ENCODE results near the gene SHPK.
"Not testable (repeated sequence)": the region's sequence is repeated elsewhere in the genome, so short reads cannot be mapped to it uniquely, and the experiment has no call there.

SHPK gene

DNA sequence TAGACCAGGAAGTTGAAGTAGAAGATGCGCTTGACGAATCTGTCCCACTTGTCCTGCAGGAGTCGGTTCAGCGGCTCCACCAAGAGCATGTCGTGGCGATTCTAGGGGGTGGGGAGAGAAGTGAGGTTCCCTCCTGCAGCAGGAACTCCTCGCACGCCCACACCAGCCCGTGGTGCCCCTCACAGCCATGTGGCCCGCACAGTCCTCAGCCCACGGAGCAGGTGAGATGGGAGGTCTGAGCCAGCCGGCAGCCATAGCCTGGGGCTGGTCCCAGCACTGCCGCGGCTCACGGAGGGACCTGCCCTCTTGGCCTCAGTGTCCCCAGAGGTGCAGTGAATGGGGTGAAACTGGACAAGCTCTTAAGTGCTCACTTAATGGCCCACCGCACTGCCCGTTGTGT, 50.2 kb downstream of the SHPK start:
- DNase-seq, result no peak

DNA sequence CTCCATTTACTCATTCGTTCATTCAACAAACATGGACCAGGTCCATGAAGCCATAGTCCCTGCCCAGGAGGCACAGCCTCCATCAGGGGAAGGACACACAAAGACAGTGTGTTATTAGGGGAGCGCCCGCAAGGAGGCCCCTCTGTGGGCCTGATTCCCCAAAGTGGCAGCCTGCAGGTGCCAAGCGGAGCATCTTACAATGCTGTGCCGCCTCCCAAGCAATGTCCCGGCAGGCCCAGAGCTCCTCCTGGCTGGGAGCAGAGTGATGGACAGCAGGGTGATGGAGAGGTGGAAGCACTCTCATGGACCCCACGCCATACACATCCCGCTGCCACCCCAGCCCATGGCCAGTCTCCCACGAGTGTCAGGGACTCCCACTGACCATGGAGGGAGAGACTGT, 52.6 kb downstream of the SHPK start:
- no peak for DNase-seq

DNA sequence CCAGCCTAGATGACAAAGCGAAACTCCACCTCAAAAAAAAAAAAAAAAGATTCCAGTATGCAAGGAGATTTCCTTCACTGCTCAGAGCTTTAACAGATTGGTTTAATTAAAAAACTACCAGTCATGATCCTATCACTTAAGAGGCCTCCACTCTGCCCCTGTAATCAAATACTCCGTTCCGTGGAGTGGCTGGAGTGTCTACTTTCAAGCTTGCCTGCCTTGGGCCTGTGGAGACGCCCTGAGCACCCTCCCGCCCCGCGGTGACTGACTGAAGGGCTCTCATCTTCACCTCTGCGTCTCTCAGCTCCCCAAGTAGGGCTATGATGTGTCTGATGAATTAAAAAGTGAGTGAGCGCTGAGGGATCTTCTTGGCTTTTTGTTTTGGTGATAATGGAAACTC, 53.1 kb downstream of the SHPK start:
- DNase-seq, result no peak

DNA sequence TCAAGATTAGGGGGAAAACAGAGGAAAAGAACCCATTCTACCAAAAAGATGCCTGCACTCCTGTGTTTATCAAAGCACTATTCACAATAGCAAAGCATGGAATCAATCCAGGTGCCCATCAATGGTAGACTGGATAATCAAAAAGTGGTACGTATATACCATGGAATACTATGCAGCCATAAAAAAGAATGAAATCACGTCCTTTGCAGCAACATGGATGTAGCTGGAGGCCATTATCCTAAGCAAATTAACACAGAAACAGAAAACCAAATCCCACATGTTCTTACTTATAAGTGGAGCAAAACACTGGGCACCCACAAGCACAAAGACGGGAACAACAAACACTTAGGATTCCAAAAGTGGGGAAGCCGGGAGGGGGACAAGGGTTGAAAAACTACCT, 57.4 kb downstream of the SHPK start:
- DNase-seq, result not testable (repeated sequence)

DNA sequence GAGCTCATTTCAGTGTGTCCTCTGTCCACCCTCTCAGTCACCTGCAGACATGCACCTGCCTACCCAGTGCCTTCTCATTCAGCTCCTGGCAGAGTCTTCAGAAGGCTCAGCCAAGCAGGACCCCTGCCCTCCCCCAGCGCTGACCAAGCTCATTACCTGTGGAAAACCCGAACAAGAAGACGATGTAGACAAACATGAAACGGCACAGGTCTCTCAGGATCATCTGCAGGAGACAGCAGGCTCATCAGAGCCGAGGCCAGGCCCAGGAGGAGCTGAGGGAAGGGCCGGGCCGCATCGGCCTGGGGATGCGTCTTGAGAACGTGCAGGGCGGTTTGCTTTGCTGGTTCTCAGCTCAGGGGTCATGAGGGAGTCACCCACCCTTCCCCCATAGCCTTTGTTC, 59.1 kb downstream of the SHPK start:
- no peak for DNase-seq

DNA sequence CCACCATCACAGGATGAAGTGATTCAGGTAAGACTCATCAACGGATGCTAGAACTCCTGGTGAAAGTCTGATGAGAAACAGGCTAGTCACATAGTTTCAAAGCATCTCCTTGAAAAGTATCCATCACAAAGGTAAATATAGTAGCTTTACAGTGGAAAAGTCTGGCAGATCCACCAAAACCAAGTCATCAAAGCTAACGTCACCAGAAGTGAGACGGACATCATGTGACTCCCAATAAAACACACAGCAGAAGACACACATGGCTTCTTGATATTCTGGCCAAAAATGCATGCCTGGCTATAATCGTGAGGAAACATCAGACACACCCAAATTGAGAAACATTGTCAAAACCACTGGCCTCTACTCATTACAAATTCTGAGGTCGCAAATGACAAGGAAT, 60.5 kb downstream of the SHPK start:
- DNase-seq, result no peak

DNA sequence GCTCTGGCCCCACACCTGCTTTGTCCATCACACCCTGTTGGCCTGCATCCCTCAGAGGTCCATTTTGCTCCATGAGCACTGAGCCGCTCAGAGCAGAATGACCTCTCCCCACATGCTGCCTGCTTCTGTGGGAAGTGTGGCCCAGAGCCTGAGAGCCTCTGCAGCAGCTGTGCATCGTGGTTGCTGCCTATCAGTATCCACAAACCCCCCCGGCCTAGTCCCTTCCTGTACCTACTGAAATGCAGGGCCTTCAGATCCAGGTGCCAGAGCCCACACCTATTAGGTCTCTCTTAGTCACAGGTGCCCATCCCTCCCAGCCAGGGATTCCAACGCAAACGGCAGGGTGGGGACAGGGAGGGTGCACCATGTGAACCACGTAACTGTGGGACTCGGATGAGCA, 61.8 kb downstream of the SHPK start:
- DNase-seq, result no peak

DNA sequence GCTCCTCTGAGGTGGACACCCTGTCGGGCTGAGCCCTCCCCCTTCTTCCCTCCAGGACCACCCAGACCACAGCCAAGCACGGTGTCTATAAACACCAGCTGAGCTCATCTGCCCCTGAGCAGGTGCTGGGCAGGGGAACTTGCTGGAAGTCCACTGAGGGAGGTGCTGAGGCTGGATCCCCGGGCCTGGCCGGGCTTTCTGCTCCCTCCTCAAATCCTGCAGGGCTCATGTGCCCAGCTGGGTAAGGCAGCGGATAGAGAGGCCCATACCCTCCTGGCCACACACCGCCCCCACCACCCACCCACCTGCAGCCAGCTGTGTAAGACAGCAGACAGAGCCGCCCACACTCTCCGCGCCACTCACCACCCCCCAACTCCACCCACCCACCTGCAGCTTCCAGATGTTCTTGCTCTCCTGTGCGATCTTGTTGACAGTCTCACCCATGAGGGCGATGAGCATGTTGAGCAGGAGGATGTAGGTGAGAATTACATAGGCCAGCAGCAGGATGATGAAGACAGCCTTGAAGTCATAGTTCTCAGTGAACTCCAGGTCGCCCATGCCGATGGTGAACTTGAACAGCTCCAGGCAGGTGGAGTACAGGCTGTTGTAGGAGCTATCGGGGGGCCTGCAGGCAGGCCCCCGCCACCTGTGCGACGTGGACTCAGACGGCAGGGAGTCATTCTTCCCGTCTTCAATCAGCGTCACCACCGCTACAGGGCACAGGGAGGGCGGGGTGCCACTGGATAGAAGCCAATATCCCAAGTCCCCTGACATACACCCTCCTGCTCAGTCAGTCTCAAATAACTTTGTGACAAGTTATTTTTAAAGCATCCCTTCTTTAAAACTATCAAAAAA, 62.6 kb downstream of the SHPK start:
- no peak for DNase-seq

DNA sequence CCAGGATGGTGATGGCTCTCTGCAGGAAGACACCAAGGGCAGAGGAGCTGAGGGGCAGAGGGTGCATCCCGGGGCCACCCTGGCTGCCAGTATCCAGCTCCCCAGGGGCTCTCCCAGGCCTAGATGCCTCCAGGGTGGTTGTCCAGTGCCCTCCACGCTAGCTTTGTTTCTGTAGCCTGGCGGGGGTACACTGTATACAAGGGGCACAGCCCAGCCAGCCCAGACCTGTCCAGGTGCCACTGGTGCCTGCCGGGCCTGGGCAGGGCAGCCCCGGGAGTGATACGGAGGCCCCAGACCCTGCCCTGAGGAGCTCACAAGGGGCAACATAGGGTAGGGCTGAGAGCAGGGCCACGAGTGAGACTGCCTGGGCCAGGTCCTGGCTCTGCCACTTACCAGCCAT, 63.8 kb downstream of the SHPK start:
- no peak for DNase-seq

DNA sequence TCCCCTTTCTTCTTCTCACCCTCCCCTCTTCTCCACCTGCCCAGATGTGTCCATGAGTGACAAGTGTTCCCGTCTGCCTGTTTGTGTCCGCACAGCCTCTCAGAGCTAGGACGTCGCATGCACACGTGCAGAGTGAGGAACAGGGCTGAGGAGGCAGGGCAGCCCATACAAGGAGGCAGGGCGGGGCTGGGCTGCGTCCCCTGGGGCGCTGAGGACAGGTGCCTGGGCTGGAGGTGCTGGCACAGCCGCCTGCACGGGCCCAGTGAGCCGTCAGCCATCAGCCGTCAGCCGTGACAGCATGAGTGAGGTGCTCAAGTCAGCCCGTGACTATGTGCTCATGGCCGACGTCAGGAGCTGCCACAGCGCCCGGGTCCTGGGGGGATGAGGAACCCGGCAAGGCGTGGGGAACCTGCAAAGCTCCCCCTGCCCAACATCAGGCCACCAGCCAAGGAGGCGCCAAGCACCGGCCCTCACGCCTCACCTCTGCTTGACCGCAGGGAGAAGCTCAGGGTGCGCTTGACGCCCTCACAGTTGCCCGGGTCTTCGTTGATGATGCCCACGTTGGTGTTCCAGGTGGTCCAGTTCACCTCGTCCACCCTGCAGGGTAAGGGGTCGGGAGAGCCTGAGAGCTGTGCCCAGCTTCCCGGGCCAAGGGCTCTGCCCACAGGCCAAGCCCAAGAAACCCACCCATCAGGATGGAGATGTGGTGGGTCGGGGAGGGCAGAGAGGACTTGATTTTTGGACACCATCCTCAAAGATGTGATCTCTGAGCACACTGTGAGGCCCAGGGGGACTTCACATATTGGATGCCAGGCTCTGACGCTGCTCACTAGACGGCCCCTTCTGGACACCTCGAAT, 64.8 kb downstream of the SHPK start:
- no peak for DNase-seq

DNA sequence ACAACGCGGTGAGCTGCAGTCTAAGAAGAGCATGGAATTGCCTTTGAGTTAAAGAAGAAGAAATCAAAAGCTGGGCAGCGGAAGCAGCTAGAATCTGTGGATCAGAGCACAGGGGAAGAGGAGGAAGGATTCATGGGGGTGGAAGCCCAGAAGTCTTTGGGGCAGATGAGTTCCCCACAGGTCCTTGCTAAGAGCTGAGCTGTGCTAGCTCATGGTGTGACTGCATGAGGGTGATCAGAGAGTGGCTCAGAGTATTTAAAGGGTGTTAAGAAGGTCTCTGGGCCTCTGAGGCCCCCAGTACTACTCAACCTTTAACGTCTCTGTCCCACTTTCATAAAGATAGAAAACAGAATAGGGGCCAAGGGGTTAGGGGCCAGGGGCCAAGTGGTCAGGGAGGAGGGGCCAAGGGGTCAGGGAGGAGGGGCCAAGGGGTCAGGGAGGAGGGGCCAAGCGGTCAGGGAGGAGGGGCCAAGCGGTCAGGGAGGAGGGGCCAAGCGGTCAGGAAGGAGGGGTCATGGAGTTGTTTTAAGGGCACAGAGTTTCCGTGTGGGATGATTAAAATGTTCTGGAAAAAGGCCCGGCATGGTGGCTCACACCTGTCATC, 66.4 kb downstream of the SHPK start:
- no peak for DNase-seq

DNA sequence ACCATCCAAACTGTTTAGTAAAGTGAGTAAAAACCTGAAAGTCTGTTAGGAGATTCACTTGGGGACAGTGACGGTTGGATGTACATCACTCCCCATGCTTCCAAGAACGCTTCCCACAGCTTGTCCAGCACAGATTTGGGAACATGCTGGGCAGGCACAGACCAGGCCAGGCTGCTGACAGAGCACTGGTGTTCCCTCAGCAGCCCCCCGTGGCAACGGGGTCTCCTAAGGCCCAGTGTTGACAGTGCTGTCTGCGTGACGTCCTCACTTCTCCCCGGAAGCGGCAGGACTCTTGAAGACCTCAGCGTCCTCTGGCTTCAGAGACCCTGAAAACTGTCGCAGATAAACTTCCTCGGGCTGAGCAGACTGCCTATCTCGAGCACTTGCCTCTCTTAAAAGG, 69.5 kb downstream of the SHPK start:
- DNase-seq, result no peak

DNA sequence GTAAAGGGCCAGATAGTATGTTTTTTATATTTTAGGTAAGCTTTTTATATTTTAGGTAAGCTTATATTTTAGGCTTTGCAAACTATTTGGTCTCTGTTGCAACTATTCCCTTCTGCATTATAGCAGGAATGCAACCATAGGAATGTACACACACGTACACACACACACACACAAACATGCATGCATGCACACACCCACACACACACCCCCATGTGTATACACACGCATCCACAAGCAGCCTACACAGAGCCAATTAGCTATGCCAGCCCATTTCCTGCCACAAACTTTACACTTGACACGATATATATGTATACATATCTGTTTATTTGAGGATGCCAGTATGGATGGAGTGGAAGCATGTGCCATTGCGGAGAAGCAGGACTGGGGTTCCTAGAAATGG, 70.9 kb downstream of the SHPK start:
- DNase-seq, result no peak

DNA sequence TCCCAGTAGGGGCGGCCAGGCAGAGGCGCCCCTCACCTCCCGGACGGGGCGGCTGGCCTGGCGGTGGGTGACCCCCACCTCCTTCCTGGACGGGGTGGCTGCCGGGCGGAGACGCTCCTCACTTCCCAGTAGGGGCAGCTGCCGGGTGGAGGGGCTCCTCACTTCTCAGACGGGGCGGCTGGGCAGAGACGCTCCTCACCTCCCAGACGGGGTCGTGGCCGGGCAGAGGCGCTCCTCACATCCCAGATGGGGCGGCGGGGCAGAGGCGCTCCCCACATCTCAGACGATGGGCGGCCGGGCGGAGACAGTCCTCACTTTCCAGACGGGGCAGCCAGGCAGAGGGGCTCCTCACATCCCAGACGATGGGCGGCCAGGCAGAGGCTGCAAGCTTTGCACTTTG, 71.8 kb downstream of the SHPK start:
- DNase-seq, result not testable (repeated sequence)

DNA sequence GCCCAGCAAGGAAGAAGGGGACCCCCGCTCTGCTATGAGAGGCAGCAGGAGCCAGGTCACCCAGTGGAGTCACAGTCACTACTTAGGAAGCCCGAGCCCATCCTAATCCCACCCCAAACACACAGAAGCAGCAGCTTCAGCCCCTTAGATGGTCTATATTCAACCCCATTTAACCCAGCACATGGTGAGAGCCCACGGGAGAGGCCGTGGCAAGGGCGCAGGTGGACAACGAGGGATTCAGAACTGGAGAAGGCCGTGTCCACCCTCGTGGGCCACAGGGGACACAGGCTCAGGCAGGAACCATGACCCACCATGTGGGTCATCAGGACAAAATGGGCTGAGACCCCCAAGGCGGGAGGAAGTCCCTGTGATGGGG, 76.8 kb downstream of the SHPK start:
- DNase-seq, result no peak

DNA sequence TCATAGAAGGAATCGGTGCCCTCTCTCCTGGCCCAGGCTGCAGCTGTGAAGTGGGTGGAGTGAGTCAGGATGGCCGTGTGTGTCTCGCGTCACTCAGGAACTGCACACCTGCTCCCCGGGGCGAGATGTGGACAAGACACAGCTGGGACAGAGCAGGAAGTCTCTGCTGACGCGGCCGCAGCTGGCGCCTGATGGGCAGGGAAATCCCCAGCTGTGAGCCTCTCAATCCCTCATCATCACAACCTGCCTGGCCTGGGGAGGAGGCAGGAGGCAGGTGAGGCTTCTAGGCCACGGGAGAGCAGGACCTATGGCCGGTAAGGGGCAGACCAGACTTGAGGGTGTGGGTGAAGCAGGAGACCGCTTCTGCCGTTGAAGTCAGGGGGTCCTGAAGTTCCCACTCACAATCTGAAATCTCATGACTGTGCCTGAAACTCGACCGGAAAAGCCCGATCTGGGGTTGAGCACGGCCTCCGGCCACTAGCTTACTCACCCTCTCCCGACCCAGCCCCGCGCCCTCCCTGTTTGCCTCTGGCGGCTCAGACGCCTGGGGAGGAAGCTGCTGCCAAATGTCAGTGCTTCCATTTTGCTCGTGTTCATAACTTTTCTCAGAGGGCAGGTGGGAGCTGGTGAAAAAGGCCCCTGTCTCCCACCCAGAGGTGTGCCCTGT, 77.3 kb downstream of the SHPK start:
- DNase-seq, result no peak

All from stimulated activated naive CD4-positive, alpha-beta T cell (primary cell).